Peyer's patch (tissue), 4 donors: Measurements from ENCODE around the gene THRB. TPM values are rescaled to one million over a fixed set of nuclear protein-coding genes. Genes with fewer than 3 reads are reported as not detected.

Source experiments
- DNase-seq, 3 donors: peaks; one replicate each; pipeline ENCODE4 v3.0.0-alpha.2; 2017 to 2019
- H3K27ac ChIP-seq, 4 donors: fragments of 200-600 bp; sonication (generic); one replicate each; pipeline ENCODE4 v1.5.1; 2016 to 2019
- H3K27me3 ChIP-seq, 2 donors: fragments of 200-600 bp; sonication (generic); one replicate each; pipeline ENCODE4 v1.5.1; 2019
- H3K36me3 ChIP-seq, 3 donors: fragments of 200-600 bp; sonication (generic); one replicate each; pipeline ENCODE4 v1.5.1; 2016 to 2019
- H3K4me1 ChIP-seq, 4 donors: fragments of 200-600 bp; sonication (generic); one replicate each; pipeline ENCODE4 v1.5.1; 2016 to 2019
- H3K4me3 ChIP-seq, 4 donors: fragments of 200-600 bp; sonication (generic); 1 replicate in 3 of 4; 2 replicates in 1 of 4; pipeline ENCODE4 v1.5.1; 2016 to 2019; ENCODE audit warnings: mild to moderate bottlenecking in 1 of 4
- H3K9me3 ChIP-seq, 4 donors: fragments of 200-600 bp; sonication (generic); one replicate each; pipeline ENCODE4 v1.5.1; 2016 to 2019; ENCODE audit warnings: mild to moderate bottlenecking in 1 of 4
- CTCF ChIP-seq, 6 experiments: fragments of 450-650 bp in 4 of 6; fragments of 200-600 bp in 2 of 6; sonication (generic) in 1 of 6; IDR thresholded peaks; one replicate each; pipeline ENCODE4 v1.5.1; 2017 to 2019; ENCODE audit warnings: antibody characterized with exemption in 6 of 6, mild to moderate bottlenecking in 3 of 6, moderate library complexity in 1 of 6
- POLR2A ChIP-seq, 2 donors: fragments of 450-650 bp; IDR thresholded peaks; one replicate each; pipeline ENCODE4 v1.5.1; 2017; ENCODE audit warnings: antibody characterized with exemption in 2 of 2, mild to moderate bottlenecking in 2 of 2, moderate library complexity in 2 of 2
- total RNA-seq, 4 donors: library from RNA; depleted of rRNA; stranded (reverse); fragments of >200 nt; gene quantifications; one replicate each; pipeline ENCODE4 v1.1.0, GENCODE V29; 2016

The THRB gene
- total RNA-seq, 4 donors from 2014 or later = 2.6 to 13.2 (median 8.4) TPM

- DNase-seq = peak; percentile 45 to 77 (median 58)
- H3K27me3 ChIP-seq = no peaks in the 10 kb centered on the region
- TF ChIP-seq POLR2A (IDR thresholded peaks at IDR 0.05) (no peak), CTCF (IDR thresholded peaks at IDR 0.05) (peak in 1 of 6 experiments; percentile 24)
- H3K4me1 ChIP-seq = peaks cover 0 to 8% (median 0%) of the 10 kb centered on the region in 4 donors
- no peaks in the 10 kb centered on the region for H3K9me3 ChIP-seq
- peak overlapping the region in 1 of 4 donors; percentile 86 for H3K27ac ChIP-seq
- H3K36me3 ChIP-seq = no peaks in the 10 kb centered on the region
- no peak overlapping the region for H3K4me3 ChIP-seq
Measured at GRCh38 chr3:24496529-24497482, 2.2 kb upstream of the THRB start.

- Histone ChIP-seq H3K36me3 (no peaks in the 10 kb centered on the region), H3K27me3 (no peaks in the 10 kb centered on the region), H3K4me3 (peak overlapping the region; percentile 48 to 72 (median 60)), H3K27ac (peak overlapping the region; percentile 70 to 94 (median 86)), H3K4me1 (peaks cover 0 to 8% (median 0%) of the 10 kb centered on the region in 4 donors), H3K9me3 (no peaks in the 10 kb centered on the region)
- peak; percentile 24 to 84 (median 68) for DNase-seq
- TF ChIP-seq CTCF (IDR thresholded peaks at IDR 0.05) (peak in 4 of 6 experiments; percentile 10 to 27 (median 18)), POLR2A (IDR thresholded peaks at IDR 0.05) (no peak)
Measured at GRCh38 chr3:24495326-24495994, 810 bp upstream of the THRB start.

GRCh38 chr3:24493746-24494617 is 668 bp downstream of the THRB start:
- no peaks in the 10 kb centered on the region for H3K9me3 ChIP-seq
- H3K4me3 ChIP-seq = peak overlapping the region; percentile 48 to 72 (median 60)
- DNase-seq = peak; percentile 29 to 78 (median 70)
- no peaks in the 10 kb centered on the region for H3K36me3 ChIP-seq
- peaks cover 0 to 8% (median 0%) of the 10 kb centered on the region in 4 donors for H3K4me1 ChIP-seq
- H3K27me3 ChIP-seq = no peaks in the 10 kb centered on the region
- H3K27ac ChIP-seq = peak overlapping the region; percentile 70 to 94 (median 86)
- peak in 2 of 6 experiments; percentile 1 to 16 for TF ChIP-seq CTCF (IDR thresholded peaks at IDR 0.05)
- no peak for TF ChIP-seq POLR2A (IDR thresholded peaks at IDR 0.05)

GRCh38 chr3:24492971-24493551 is 1.6 kb downstream of the THRB start:
- no peak for TF ChIP-seq POLR2A (IDR thresholded peaks at IDR 0.05)
- no peak for TF ChIP-seq CTCF (IDR thresholded peaks at IDR 0.05)
- Histone ChIP-seq H3K4me3 (peak overlapping the region in 3 of 4 donors; percentile 51 to 72 (median 70)), H3K36me3 (no peaks in the 10 kb centered on the region), H3K9me3 (no peaks in the 10 kb centered on the region), H3K27ac (no peak overlapping the region), H3K4me1 (peaks cover 0 to 8% (median 0%) of the 10 kb centered on the region in 4 donors), H3K27me3 (no peaks in the 10 kb centered on the region)
- no peak for DNase-seq
